Islet precursor cell (in vitro differentiated cells): Measurements from ENCODE around the gene TARS3.
"Not testable (repeated sequence)": the region's sequence is repeated elsewhere in the genome, so short reads cannot be mapped to it uniquely, and the experiment has no call there.

Source experiments
- DNase-seq: peaks from one replicate; pipeline ENCODE4 v3.0.0-alpha.2; 2018

TARS3 gene

DNA sequence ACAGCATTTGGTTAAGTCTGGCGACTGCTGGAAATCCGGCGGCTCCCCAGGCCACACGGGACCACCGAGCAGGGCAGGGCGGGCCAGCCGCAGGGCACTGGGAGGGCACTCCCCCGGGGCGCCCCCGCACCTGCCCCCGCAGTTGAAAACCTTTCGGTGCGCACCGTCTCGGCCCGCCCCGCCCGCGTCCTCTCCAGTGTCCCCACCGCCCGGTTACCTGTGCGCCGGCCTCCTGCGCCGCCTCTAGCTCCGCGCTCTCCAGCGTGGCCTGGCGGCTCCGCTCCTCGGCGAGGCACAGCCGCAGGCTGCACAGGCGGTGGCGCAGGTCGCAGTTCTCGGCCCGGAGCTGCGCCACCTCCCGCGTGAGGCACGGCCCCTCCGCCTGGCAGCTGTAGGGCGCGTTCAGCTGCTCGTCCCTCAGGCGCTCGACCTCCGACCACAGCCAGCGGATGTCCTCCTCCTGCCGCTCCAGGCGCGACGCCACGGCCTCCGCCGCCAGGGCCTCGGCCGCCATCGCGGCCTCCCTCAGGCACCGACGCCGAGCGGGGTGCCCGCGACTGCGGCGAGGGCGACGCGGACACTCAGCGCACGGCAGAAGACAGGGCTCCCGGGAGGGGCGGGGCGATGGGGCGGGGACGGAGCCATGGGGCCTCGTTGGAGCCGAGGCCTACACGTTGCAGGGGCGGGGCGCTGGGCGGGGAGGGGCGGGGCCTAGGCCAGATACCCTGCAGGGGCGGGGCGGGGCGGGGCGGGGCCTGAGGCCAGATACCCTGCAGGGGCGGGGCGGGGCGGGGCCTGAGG is at the start of gene TARS3:
TARS3 (minus strand) TSS at position 600 of the 801 bp plus-strand sequence; CDS start at position 514, 86 bp downstream.
- peak; percentile 97 for DNase-seq

DNA sequence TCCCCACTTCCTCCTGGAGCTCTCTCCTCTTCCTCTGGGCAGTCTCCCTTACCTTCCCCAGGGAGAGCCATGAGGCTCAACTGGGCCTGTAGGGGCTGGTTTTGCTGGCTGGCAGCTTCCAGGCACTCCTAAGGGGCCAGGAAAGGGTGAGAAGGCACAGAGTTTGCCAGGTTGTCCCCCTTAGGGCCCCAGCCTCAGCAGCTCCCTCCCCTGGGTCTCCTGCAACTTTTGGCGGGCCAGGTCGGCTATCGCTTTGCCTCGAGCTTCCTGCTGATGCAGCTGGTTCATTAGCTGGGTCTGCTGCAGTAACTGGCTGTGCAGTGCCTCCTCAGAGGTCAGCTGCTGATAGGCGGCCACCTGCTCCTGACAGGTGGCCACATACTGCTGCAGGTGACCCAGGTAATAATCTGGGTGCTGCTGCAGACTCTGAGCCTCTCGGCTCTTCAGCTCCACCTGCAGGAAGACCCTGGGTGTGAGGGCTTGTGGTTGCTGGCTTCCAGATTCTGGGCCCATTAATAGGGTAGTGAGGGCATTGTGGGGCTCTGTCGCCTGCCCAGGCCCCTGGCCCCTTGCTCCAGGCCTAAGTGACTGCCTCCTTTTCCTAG is 49.3 kb upstream of the TARS3 start:
- DNase-seq = peak; percentile 64

DNA sequence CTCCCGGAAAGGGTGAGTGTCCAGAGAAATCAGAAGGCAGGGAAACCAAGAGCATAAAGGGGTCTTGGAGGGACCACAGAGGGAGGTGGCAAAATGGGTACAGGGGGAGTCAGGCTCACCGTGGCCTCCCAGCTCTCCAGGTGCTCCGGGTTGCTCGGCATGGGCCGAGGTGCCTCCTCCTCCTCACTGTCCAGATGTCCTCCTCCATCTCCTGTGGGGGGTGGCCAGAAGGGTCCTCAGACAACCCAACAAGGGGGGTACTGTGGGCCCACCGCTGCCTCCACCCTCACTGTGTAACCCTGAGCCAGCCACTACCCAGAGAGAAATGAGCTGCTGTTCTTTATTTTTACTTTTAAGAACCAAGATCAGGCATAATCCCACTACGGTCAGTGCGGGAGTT is 48.6 kb upstream of the TARS3 start:
- DNase-seq = no peak

DNA sequence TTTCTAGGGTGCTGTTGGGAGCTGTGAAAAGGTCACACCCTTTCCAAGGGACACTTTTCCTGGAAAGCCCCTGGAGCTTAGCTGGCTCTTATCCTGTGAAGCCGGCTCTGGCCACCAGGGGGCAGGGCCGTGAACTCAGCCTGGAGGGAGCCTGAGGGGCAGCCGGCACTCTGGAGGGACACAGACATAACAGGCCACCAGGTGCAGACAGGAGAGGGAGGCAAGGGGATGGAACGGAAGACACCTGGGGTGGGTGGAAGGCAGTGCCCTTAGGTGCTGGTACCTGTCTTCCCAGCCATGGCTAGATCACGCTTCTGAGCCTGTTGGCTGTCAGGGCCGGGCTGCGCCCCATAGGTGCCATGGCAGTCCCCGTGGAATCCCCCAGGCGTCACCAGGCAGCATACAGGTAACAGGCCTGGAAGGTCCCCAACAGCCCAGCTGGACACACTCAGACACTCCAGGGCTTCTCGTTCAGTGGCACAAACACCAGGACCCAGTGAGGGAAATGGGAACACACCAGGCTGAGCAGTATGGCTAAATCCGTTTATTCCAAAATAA is 42.9 kb upstream of the TARS3 start:
- not testable (repeated sequence) for DNase-seq

DNA sequence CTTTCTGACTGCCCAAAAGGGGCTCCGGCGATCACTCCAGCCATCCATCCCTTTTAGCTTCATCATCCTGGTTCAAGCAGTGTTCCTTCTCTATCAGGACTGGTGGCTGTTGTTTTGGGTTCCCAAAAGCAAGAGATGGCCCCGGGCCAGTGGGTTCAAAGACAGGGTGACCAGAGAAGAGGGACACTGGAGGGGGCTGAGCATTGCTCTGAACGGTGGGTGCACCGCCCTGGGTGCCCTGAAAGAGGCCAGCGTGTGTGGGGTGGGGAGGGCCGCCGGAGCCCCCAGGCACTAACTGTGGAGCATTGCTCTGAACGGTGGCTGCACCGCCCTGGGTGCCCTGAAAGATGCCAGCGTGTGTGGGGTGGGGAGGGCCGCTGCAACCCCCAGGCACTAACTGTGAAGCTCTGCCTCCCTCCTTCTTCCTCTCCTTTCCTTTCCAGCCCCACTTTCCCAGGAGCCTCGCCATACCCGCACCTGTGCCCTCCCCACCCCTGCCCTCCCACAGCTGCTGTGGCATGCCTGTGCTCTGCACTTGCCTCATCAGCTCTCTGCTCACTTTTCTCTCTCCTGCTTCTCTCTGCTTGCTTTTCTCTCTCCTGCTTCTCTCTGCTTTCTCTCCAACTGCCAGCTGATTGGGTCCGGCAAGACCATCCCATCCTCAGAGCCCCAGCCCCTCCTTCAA is 41.6 kb upstream of the TARS3 start:
- no peak for DNase-seq

DNA sequence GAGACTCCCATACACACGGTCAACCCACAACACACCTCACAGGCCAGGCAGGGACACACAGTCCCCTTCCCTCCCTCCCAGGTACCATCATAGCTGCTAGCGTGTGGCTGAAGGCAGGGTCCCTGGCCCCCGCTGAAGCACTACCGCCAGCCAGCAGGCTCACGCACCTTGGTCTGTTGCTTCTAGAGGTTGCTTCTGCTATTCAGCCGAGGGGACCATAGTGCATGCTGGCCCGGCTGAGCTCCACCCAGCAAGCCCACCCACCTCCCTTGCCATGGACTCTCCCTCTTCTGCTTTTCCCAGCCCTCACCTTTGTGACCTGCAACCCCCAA is 41.0 kb upstream of the TARS3 start:
- not testable (repeated sequence) for DNase-seq

DNA sequence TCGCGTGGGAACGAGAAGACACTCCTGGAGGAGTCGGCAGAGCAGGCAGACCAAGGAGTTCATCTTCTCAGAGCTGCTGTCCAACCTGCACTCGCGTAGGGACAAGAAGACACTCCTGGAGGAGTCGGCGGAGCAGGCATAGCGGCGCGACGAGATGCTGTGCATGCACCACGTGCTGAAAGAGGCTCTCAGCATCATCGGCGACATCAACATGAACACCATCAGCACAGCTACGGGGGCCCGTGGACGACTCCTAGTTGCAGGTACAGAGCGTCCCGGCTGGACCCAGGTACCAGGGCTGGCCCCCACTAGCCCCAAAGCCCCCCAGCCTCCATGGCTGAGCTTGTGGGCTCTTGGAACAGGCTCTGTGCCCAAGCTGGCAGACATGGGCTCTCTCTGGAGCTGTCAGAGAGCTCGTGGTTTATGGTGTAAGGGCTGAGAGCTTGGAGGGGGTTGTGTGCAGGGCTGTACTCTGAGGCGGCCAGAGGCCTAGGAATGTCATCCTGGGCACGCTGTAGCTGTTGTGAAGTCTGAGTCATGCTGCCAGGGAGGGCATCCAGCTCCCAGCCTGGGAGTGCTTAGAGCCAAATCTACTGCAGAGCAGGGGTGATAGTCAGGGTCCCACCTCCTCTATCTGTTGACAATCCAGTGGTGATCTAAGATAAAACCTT is 40.5 kb upstream of the TARS3 start:
- not testable (repeated sequence) for DNase-seq

DNA sequence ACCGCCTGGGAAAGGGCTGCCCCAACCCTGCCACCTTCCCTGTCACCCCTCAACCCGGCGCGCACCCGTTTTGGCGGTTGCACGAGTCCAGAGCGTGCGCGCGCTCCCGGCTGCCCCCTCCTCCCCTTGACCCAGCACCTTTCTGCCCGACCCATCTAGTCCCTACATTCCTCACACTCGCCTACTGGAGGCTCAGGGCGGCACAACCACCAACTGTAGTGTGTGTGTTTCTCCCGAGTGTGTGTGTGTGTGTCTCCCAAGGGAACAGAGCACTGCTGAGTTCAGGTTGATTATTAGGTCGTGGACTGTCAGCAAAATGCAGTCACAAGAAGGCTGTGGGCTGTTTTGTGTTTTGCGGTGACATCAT is 22.4 kb upstream of the TARS3 start:
- not testable (repeated sequence) for DNase-seq

DNA sequence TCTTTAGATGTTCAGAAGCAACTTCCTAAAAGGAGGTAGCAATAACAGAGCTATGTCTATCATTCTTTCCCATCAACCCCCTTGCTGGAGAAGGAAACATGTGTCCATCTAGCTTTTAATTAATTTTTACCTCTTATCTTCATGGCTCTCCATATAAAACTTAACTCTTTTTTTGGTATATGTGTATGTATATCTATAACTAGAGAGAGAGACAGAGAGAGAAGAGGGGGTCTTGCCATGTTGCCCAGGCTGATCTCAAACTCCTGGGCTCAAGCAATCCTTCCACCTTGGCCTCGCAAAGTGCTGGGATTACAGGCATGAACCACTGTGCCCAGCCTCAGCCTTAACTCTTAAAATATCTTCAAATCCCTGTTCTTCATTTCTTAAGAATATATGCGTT is 10.6 kb upstream of the TARS3 start:
- not testable (repeated sequence) for DNase-seq

DNA sequence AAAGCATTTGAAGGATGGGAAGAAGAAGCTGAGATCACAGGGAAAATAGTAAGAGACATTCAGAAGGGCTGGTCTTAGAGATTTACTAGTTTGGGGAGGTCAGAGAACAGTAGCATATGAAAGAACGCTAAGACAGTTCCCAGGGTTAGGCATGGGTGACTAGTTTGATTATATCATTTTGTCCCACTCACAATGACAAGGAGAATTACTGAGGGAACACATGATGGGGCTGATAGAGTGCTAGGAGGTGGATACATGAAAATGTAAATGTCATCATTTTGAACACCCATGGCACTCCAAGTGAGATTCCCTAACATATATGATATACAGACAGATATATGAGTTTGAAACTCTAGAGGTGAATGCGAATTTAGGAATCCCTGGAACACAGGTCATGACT is 9.3 kb upstream of the TARS3 start:
- no peak for DNase-seq

DNA sequence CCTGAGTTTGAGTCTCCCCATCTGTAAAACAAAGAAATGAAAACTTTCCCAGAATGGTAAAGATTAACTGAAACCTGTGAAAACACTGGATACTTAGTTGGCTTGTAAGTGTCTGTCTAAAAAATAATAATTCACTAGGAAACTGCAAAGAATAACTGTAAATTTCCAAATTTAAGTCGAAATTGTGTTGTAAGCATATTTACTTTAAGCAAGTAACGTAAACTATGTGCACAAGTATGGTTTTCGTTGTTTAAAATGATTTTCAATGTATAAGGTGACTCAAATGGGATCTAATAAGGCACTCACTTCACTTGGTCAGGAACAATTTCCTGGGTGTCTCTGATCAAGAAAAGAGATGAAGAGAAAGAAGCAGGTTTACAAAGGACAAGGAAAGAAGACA is 8.5 kb upstream of the TARS3 start:
- no peak for DNase-seq

DNA sequence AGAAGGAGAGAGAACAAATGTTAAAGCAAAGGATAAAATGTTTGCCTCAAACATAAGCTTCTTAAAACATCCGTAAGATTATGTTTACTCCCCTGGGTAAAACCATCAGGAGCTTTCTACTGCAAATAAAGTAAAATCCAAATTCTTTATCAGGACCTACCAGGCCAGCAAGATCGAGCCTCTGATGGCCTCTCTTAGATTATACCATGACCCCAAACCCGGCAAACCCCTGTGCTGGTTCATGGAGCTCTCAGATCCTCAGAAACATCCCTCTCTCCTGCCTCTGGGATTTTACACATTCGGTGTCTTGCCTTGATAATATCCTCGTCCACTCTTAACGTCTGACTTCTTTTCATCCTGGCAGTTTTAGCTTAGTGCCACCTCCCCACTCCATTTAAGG is 7.5 kb upstream of the TARS3 start:
- DNase-seq = no peak

DNA sequence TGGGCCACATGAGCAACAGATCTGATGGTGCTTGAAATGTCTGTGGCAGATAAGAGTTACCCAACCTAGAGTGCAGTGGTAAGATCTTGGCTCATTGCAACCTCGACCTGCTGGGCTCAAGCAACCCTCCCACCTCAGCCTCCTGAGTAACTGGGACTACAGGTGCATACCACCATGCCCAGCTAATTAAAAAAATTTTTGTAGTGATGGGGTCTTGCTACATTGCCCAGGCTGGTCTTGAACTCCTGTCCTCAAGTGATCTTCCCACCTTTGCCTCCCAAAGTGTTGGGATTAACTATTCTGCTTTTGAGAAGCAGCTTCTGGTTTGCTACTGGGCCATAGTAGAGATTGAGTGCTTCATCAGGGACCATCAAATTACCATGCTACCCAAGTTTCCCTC is 2.9 kb upstream of the TARS3 start:
- no peak for DNase-seq

DNA sequence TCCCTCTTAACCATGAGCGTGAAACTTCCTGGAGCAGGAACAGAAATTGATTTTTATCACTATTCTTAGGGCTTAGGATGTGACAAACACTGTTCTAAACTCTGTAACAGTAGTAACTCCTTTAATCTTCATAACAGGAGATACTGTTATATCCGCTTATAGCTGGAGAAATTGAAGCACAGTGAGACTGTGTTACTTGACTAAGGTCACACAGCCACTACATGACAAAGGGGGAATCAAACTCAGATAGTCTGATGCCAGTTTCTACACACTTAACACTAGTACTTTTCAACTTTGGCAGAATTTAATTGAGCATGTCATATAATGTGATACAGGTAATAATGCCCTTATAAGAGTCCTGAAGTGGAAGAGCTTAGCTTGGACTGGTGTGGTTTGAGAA is 800 bp upstream of the TARS3 start:
- DNase-seq = no peak

DNA sequence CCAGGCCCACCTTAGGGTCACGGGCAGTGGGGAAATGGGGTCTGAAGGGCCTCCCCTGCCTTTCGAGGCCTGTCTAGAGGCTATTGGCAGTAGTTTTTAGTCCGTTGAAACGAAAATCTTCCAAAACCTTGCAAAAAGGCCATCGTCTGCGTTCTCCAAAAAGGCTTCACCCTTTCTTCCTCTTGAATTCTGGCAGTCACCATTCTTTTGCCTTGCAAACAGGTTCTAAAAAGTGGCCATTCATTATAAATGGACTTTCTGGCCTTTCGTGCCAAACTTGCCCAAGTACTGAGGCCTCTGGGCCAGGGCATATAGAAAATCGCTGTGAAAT is 367 bp upstream of the TARS3 start:
- no peak for DNase-seq

DNA sequence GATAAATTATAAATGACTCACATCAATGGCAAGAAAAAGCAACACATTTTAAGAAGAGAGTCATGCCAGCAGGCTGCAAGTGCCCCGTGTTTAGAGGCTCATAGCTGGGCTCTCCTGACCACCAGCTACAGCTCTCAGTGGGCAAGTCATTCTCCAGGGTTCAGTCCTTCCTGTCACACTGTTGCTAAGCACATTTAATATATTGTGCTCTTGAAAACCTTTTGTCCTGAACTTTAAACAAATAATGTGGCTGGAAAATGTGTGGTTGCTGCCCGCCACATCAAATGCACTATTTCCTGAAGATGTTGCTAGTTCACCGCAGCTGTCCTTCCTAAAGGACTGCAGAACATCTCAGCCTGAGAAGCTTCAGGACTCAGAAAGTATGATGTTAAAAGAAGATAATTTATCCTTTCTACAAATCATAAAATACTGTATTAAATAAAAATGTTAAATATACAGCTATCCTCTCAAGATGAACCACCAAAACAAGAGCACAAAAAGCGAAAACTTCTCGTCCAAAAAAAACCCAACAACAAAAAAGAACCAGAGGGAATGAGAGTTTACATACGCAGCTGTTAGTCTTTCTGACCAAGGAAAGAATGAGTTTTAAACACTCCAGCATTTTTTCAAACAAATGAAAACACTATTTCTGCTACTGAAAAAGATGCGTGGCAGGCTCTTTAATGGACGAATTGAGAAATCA is 951 bp downstream of the TARS3 start:
- DNase-seq = no peak

DNA sequence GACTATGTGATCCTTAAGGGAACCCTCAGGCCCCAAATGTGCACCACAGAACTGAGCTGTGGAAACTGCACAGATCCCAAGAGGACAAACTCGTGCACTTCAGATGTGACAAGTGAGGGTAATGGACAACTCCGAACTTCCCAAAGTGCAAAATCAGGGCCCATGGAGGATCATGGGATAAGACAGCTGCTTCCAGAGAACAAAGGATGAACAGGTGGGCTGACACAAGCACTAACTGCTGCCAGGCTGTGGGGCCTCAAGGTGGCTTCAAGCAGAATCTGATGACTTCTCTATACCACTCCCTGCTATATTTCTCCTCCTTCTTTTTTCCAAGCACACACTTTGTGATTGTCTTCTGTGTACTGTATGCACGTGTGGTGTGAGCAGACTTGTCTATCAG is 5.4 kb downstream of the TARS3 start:
- no peak for DNase-seq

DNA sequence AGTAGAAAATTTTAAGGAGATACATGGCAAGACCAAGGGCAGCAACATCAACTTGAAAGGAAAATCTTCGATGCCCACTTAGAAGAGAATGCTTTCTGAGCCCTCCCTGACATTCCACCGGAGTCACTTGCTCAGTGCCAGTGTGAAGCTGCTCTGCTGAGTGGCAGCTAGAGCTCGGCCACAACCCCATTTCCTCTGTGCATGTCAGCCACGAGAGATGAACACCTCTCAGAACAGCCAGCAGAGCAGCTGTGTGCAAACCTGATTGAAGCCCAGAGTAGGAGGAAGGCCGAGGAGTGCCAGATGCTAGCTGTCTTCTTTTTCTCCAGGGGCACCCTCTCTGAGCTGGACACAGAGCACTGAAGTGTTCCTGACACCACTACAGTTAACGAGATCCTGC is 12.2 kb downstream of the TARS3 start:
- no peak for DNase-seq

DNA sequence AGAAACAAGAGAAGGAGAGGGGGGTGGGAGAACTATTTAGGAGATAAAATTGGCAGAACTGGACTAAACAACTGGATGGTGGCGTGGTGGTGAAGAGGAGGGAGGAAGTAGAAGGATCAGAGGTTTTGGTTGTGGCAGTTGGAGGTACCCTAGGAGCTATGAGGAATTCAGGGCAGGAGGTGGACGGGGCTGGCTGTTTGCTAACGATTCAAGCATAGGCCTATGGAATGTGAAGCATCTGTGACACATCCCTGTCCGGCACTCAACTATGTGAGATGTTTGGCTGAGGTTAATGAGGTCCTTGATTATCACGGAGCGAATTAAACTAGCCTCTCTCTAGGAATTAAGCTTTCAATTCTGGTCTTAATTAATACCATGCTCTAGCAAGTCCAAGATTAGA is 13.5 kb downstream of the TARS3 start:
- peak; percentile 83 for DNase-seq

DNA sequence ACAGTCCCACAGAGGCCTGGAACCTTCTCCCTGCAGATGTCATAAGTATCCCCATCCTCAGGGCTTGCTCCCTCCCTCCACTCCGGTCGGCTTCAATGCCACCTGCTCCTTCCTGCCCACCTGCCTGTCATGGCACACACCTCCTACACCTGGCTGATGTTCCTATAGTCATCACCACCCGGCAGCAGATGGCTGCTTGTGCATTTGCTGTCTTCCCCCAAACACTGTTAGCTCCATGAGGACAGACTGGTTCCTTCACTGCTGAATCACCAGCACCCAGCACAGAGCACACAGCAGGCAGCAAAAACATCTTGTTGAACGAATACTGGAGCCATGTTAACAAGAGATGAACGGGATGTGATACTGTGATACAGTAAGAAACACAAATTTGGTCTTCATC is 14.8 kb downstream of the TARS3 start:
- DNase-seq = no peak

DNA sequence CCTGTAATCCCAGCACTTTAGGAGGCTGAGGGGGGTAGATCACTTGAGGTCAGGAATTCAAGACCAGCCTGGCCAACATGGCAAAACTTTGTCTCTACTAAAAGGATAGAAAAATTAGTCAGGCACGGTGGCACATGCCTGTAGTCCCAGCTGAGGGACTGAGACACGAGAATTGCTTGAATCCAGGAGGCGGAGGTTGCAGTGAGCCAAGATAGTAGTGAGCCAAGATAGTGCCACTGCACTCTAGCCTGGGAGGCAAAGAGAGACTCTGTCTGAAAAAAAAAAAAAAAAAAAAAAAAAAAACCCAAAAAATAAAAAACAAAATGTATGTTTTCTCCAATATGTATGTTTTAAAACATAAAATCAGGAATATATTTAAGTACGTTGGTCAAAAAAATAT is 16.3 kb downstream of the TARS3 start:
- DNase-seq = no peak

DNA sequence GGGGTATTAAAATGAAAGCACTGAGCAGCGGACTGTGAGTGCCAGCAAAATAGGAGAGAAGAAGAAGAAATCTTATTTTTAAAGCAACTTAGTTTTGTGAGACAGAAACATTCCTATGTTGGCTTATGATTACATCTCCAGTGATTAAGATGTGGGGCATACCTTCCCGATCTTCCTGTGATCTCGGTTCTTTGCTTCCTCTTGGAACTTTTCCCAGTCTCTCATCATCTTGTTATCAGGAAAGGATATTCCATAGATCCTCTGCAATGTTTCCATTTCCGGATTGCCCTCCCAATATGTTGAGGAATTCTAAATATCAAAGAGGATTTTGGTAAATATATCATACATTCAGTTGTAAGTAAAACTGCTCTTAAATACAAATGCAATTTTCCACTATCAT is 22.2 kb downstream of the TARS3 start:
- no peak for DNase-seq

DNA sequence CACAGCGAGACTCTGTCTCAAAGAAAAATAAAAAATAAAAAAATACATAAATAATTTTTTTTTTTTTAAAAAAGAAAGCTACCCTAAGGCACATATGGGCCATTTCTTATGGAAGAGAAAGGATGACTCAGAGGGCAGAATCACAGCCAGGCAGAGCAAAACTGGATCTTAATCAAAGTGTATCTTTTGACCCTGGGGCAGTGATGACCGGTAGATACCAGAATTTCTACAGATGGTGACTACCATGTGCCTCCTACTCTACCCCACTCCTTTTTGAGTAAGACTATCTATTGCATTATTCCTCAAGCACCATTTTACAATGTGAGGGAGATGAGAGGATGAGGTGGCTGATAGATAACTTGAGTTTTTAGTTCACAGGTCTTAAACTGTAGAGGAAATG is 26.0 kb downstream of the TARS3 start:
- no peak for DNase-seq
